Psoas muscle (tissue), 8 donors: ENCODE results near the gene ZNF521. TPM values are rescaled to one million over a fixed set of nuclear protein-coding genes. Genes with fewer than 3 reads are reported as not detected.

Source experiments
- ATAC-seq, 4 donors: fragments of 200-7000 bp; cut with Tn5 transposase; one replicate each; pipeline ENCODE4 v1.9.1; 2020; ENCODE audit warnings: moderate library complexity in 3 of 4, mild to moderate bottlenecking in 2 of 4
- DNase-seq, 2 donors: peaks; one replicate each; pipeline ENCODE4 v3.0.0-alpha.2; 2020
- H3K27ac ChIP-seq: fragments of 200-600 bp; one replicate; pipeline ENCODE4 v1.8.0; 2022
- H3K27me3 ChIP-seq, 3 donors: fragments of 200-600 bp in 1 of 3; one replicate each; pipeline versions ENCODE4 v1.6.1 to v1.8.0; 2013 to 2022; ENCODE audit warnings: low read length in 2 of 3, mild to moderate bottlenecking in 2 of 3, moderate library complexity in 1 of 3; ENCODE audit not compliant: insufficient read depth in 3 of 3
- H3K36me3 ChIP-seq, 2 donors: fragments of 200-600 bp in 1 of 2; one replicate each; pipeline versions ENCODE4 v1.6.1 to v1.8.0; 2013 to 2022; ENCODE audit warnings: low read depth in 1 of 2, mild to moderate bottlenecking in 1 of 2, moderate library complexity in 1 of 2; ENCODE audit not compliant: insufficient read depth in 1 of 2
- H3K4me1 ChIP-seq: fragments of 200-600 bp; one replicate; pipeline ENCODE4 v1.8.0; 2022
- H3K4me3 ChIP-seq: fragments of 200-600 bp; one replicate; pipeline ENCODE4 v1.8.0; 2022; ENCODE audit warnings: mild to moderate bottlenecking
- H3K9me3 ChIP-seq: fragments of 200-600 bp; one replicate; pipeline ENCODE4 v1.8.0; 2022
- WGBS, 3 donors: extraction: QIAGEN DNeasy Blood & Tissue Kit; methylation state at CpG; one replicate each; pipeline versions ENCODE4 v1.1.6 to v1.1.7; 2013; 5-methylcytosine and 5-hydroxymethylcytosine counted together
- intact Hi-C, 2 donors: fragments of 100-400 bp; cut with DNase I; formaldehyde crosslinking; loops; one replicate each; pipeline versions ENCODE4 v1.11.0 to v1.14.2; 2022
- polyA plus RNA-seq, 3 donors: library from polyadenylated mRNA; stranded (reverse); fragments of 200-250 nt; gene quantifications; one replicate each; pipeline ENCODE4 v1.2.3, GENCODE V29; 2013
- total RNA-seq, 4 donors: library from RNA; stranded (reverse); fragmentation: NEBNext Ultra II Directional in 2 of 4; extraction: Animal tissue kit (Norgen Biotek cat#: 25700) in 2 of 4; gene quantifications; one replicate each; pipeline versions ENCODE4 v1.2.1 to v1.2.4, GENCODE V29; 2021 to 2023
- TF ChIP-seq, protein P1 (sequence below): fragments of 200-600 bp; IDR thresholded peaks from one replicate; pipeline ENCODE4 v1.8.0; 2022; ENCODE audit warnings: antibody characterized with exemption
- donor health status: healthy with polysubstance abuse.
- donor health status: DM: no; HTN: no; CAD: no; lungs with moderate emphysema.
- donor health status: Bipolar disorder and iron deficiency.
- donor health status: healthy.
- donor health status: DM: yes; HTN: yes; CAD: no.
- donor health status: DM: no; HTN: no; CAD: no.
- donor health status: DM: no; HTN: no; CAD: no.
- donor health status: DM: yes; HTN: yes; CAD: no.

ZNF521 gene
- total and polyA plus RNA-seq, 7 donors: 1.8 to 13.2 (median 4.2) TPM

DNA sequence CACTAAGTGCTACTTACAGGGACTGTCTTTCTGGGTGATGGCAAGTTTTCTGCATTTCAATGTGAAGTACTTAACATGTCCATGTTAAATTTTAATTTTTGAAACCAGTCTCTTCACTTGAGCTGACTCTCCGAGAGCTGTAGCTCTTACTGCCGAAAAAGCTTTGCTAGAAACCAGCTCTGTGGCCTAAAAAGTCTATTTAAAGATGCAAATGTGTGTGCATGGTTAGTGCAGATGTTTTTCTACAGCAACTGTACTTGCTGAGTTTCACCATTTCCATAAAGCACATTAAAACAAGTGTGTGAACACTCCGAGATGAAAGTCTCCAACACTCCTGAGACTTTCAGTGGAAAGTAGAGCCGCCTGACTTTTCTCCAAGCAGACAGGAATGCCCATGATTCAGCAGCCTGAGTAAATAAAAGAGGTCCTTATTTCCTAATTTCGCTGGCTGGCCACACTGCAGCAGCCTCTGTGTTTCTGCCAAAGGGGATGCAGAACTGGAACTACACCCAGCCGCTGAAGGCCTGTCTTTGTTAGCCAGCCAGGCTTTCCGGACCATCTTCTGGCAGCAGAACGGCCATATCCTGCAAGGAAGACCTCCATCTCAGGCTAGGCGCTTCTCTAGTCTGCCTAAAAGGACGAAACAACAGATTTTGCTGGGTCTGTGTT, 121.2 kb downstream of the ZNF521 start:
- 17 to 29% (median 20%) methylated on average over 10 of the region's 10 CpGs for WGBS, 3 donors
- Histone ChIP-seq H3K27ac (peak overlapping the region; percentile 72), H3K4me3 (peak overlapping the region; percentile 41), H3K36me3 (peaks cover 4 to 11% of the 10 kb centered on the region in 2 donors), H3K9me3 (no peaks in the 10 kb centered on the region), H3K4me1 (peaks cover 24% of the 10 kb centered on the region), H3K27me3 (no peaks in the 10 kb centered on the region)
- TF ChIP-seq, protein P1, sequence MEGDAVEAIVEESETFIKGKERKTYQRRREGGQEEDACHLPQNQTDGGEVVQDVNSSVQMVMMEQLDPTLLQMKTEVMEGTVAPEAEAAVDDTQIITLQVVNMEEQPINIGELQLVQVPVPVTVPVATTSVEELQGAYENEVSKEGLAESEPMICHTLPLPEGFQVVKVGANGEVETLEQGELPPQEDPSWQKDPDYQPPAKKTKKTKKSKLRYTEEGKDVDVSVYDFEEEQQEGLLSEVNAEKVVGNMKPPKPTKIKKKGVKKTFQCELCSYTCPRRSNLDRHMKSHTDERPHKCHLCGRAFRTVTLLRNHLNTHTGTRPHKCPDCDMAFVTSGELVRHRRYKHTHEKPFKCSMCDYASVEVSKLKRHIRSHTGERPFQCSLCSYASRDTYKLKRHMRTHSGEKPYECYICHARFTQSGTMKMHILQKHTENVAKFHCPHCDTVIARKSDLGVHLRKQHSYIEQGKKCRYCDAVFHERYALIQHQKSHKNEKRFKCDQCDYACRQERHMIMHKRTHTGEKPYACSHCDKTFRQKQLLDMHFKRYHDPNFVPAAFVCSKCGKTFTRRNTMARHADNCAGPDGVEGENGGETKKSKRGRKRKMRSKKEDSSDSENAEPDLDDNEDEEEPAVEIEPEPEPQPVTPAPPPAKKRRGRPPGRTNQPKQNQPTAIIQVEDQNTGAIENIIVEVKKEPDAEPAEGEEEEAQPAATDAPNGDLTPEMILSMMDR: no peak
- DNase-seq (peak; percentile 76 to 81), ATAC-seq (peak; percentile 81 to 95 (median 90))
- intact Hi-C loops: loop anchor here (5.0 to 10.0 kb wide), 3 partner anchors 122 to 246 kb away; partner anchors contain the start of gene ZNF521 (in 1 of the 2)

DNA sequence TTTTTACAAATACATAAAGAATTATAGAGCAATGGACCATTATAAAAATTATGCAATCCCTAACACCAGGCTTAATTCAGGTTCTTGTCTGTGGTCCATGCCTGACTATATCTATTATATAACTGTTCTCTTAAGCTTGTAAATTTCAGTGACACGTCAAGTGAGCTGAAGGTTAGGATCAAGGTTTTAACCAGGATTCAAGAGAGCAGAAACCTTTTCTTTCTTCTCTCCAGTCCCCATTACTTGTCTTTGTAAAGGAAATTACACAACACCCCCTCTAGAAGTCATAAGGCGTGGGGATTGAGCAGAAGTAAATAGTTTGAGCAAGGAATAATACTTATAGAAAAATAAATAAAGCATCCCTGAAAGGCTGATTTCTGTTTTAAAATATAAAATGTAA, 122.0 kb downstream of the ZNF521 start:
- no peak overlapping the region for H3K4me3 ChIP-seq
- intact Hi-C loops: loop anchor here (5.0 to 10.0 kb wide), 3 partner anchors 122 to 245 kb away; partner anchors contain the start of gene ZNF521 (in 1 of the 2)
- ATAC-seq: no peak
- peaks cover 4 to 11% of the 10 kb centered on the region in 2 donors for H3K36me3 ChIP-seq
- peaks cover 24% of the 10 kb centered on the region for H3K4me1 ChIP-seq
- no peak for DNase-seq
- 56 to 64% (median 60%) methylated on average over 2 of the region's 2 CpGs for WGBS, 3 donors
- H3K9me3 ChIP-seq: no peaks in the 10 kb centered on the region
- H3K27me3 ChIP-seq: no peaks in the 10 kb centered on the region
- TF ChIP-seq, protein P1: no peak
- peak overlapping the region; percentile 72 for H3K27ac ChIP-seq

DNA sequence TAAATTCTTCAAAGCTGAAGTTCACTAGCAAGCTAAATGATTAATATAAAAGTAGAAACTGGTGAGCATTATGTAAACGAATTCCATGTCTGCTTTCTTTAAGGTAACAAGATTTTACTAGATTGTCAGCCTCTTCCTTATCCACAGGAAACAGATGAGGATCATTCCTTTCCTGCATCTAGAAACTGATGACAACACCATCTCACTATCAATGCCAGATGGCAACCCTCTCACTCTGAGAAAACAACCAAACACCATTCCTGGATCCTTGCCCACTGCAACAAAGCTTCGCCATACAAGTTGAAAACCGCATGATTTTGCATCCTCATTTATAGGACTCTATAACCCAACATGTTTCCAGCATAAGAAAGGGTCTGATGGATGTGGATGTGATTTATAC, 122.9 kb downstream of the ZNF521 start:
- ATAC-seq (no peak), DNase-seq (no peak)
- no peaks in the 10 kb centered on the region for H3K27me3 ChIP-seq
- no peaks in the 10 kb centered on the region for H3K9me3 ChIP-seq
- TF ChIP-seq, protein P1: no peak
- no peak overlapping the region for H3K4me3 ChIP-seq
- peaks cover 4 to 11% of the 10 kb centered on the region in 2 donors for H3K36me3 ChIP-seq
- WGBS, 3 donors: 38 to 46% (median 43%) methylated on average over 3 of the region's 3 CpGs
- H3K27ac ChIP-seq: no peak overlapping the region
- H3K4me1 ChIP-seq: peaks cover 24% of the 10 kb centered on the region
- intact Hi-C loops: no loop called here

DNA sequence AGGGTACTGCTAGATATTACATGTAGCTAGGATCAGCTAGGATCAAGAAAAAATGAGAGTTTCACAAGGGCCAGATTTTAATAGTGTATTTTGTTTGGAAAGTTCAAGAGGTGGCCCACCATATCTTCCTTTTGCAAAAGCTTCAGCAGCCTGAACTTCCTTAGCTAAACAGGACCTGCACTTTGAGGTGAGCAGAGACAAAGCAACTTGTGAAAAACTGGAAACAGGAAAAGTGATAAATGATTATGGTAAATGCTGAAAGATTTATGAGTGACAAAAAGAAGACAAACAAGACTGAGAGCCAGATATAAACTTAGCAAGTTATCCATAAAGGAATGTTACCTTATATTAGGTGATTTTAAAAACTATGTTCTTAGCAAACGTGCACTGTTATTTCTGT, 123.6 kb downstream of the ZNF521 start:
- DNase-seq: no peak
- Histone ChIP-seq H3K36me3 (peaks cover 4 to 11% of the 10 kb centered on the region in 2 donors), H3K27me3 (no peaks in the 10 kb centered on the region), H3K9me3 (no peaks in the 10 kb centered on the region), H3K4me1 (peaks cover 31% of the 10 kb centered on the region), H3K27ac (no peak overlapping the region), H3K4me3 (no peak overlapping the region)
- intact Hi-C loops: no loop called here
- WGBS, 3 donors: 67 to 85% (median 76%) methylated on average over 1 of the region's 1 CpG
- TF ChIP-seq, protein P1: no peak
- no peak for ATAC-seq
